ENCODE data around the gene INHBE.
"Not testable (repeated sequence)": the region's sequence is repeated elsewhere in the genome, so short reads cannot be mapped to it uniquely, and the experiment has no call there.

INHBE gene

GRCh38 chr12:57454566-57455373, at the start of gene INHBE:
INHBE (plus strand) TSS chr12:57455307; CDS start chr12:57455537, 230 bp downstream.
- peak; percentile 75 for DNase-seq (ENCODE audit: low spot score)

- no peak for DNase-seq (ENCODE audit: low spot score)
Observed at GRCh38 chr12:57410534-57410933, 44.6 kb upstream of the INHBE start.

GRCh38 chr12:57414160-57414559, 40.9 kb upstream of the INHBE start:
- DNase-seq (ENCODE audit: low spot score) = not testable (repeated sequence)

GRCh38 chr12:57415088-57415487, 40.0 kb upstream of the INHBE start:
- no peak for DNase-seq (ENCODE audit: low spot score)

- no peak for DNase-seq (ENCODE audit: low spot score)
Observed at GRCh38 chr12:57416039-57416996, 38.8 kb upstream of the INHBE start.

- DNase-seq (ENCODE audit: low spot score) = no peak
Observed at GRCh38 chr12:57418255-57418654, 36.9 kb upstream of the INHBE start.

- DNase-seq (ENCODE audit: low spot score) = no peak
Observed at GRCh38 chr12:57419495-57419894, 35.6 kb upstream of the INHBE start.

GRCh38 chr12:57420482-57420881, 34.6 kb upstream of the INHBE start:
- DNase-seq (ENCODE audit: low spot score) = no peak

GRCh38 chr12:57426948-57427347, 28.2 kb upstream of the INHBE start:
- DNase-seq (ENCODE audit: low spot score) = not testable (repeated sequence)

- no peak for DNase-seq (ENCODE audit: low spot score)
Observed at GRCh38 chr12:57428965-57429364, 26.1 kb upstream of the INHBE start.

- DNase-seq (ENCODE audit: low spot score) = no peak
Observed at GRCh38 chr12:57429473-57430111, 25.5 kb upstream of the INHBE start.

GRCh38 chr12:57430112-57430930, 24.8 kb upstream of the INHBE start:
- DNase-seq (ENCODE audit: low spot score) = no peak

- peak; percentile 99 for DNase-seq (ENCODE audit: low spot score)
Observed at GRCh38 chr12:57430931-57431566, 24.1 kb upstream of the INHBE start, which contains the start of gene R3HDM2. R3HDM2 (minus strand) TSS chr12:57431043; CDS start chr12:57310428, 120,615 bp downstream.

- DNase-seq (ENCODE audit: low spot score) = no peak
Observed at GRCh38 chr12:57431654-57432188, 23.4 kb upstream of the INHBE start.

GRCh38 chr12:57433370-57433769, 21.7 kb upstream of the INHBE start:
- DNase-seq (ENCODE audit: low spot score) = no peak

GRCh38 chr12:57434517-57435223, 20.4 kb upstream of the INHBE start, which contains the start of gene INHBC:
INHBC (plus strand) TSS chr12:57434784; CDS start chr12:57434887, 103 bp downstream.
- DNase-seq (ENCODE audit: low spot score) = no peak

GRCh38 chr12:57435293-57435692, 19.8 kb upstream of the INHBE start:
- DNase-seq (ENCODE audit: low spot score) = no peak

- DNase-seq (ENCODE audit: low spot score) = no peak
Observed at GRCh38 chr12:57438400-57438799, 16.7 kb upstream of the INHBE start.

- DNase-seq (ENCODE audit: low spot score) = no peak
Observed at GRCh38 chr12:57439762-57440266, 15.3 kb upstream of the INHBE start.

GRCh38 chr12:57441393-57441792, 13.7 kb upstream of the INHBE start:
- not testable (repeated sequence) for DNase-seq (ENCODE audit: low spot score)
